Measurements from ENCODE around the gene ADNP. TPM values are rescaled to one million over a fixed set of nuclear protein-coding genes. Genes with fewer than 3 reads are reported as not detected.

The ADNP gene
- total and polyA plus RNA-seq, 2 of the 13 experiments (the other 11 are each of a cell fraction or from before 2014, with no cell fraction given) = 21.0 to 21.5 TPM

- TF ChIP-seq, protein P1, sequence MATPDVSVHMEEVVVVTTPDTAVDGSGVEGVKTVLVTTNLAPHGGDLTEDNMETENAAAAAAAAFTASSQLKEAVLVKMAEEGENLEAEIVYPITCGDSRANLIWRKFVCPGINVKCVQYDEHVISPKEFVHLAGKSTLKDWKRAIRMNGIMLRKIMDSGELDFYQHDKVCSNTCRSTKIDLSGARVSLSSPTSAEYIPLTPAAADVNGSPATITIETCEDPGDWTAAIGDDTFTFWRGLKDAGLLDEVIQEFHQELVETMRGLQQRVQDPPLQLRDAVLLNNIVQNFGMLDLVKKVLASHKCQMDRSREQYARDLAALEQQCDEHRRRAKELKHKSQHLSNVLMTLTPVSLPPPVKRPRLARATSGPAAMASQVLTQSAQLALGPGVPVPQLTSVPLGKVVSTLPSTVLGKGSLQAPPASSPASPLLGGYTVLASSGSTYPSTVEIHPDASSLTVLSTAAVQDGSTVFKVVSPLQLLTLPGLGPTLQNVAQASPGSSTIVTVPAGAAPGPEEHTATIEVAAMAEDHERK (CRISPR knock-in tag; IDR thresholded peaks at IDR 0.05; ENCODE audit: low read depth) = no peak
- TF ChIP-seq, protein P2, sequence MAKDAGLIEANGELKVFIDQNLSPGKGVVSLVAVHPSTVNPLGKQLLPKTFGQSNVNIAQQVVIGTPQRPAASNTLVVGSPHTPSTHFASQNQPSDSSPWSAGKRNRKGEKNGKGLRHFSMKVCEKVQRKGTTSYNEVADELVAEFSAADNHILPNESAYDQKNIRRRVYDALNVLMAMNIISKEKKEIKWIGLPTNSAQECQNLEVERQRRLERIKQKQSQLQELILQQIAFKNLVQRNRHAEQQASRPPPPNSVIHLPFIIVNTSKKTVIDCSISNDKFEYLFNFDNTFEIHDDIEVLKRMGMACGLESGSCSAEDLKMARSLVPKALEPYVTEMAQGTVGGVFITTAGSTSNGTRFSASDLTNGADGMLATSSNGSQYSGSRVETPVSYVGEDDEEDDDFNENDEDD (CRISPR knock-in tag; IDR thresholded peaks at IDR 0.05; ENCODE audit: borderline replicate concordance) = no peak
- no peak for TF ChIP-seq NFYC (CRISPR knock-in tag; IDR thresholded peaks at IDR 0.05)
- no peak for TF ChIP-seq NFATC3 (CRISPR knock-in tag; IDR thresholded peaks at IDR 0.05)
- no peak for TF ChIP-seq ZNF83 (CRISPR knock-in tag; IDR thresholded peaks at IDR 0.05; ENCODE audit: borderline replicate concordance)
- TF ChIP-seq GFI1 (CRISPR knock-in tag; IDR thresholded peaks at IDR 0.05; ENCODE audit: borderline replicate concordance) = no peak
- TF ChIP-seq PREB (CRISPR knock-in tag; IDR thresholded peaks at IDR 0.05) = no peak
- no peak for TF ChIP-seq ELF3 (CRISPR knock-in tag; IDR thresholded peaks at IDR 0.05)
- no peak for TF ChIP-seq MAF1 (CRISPR knock-in tag; IDR thresholded peaks at IDR 0.05; ENCODE audit: borderline replicate concordance)
- TF ChIP-seq, protein P3, sequence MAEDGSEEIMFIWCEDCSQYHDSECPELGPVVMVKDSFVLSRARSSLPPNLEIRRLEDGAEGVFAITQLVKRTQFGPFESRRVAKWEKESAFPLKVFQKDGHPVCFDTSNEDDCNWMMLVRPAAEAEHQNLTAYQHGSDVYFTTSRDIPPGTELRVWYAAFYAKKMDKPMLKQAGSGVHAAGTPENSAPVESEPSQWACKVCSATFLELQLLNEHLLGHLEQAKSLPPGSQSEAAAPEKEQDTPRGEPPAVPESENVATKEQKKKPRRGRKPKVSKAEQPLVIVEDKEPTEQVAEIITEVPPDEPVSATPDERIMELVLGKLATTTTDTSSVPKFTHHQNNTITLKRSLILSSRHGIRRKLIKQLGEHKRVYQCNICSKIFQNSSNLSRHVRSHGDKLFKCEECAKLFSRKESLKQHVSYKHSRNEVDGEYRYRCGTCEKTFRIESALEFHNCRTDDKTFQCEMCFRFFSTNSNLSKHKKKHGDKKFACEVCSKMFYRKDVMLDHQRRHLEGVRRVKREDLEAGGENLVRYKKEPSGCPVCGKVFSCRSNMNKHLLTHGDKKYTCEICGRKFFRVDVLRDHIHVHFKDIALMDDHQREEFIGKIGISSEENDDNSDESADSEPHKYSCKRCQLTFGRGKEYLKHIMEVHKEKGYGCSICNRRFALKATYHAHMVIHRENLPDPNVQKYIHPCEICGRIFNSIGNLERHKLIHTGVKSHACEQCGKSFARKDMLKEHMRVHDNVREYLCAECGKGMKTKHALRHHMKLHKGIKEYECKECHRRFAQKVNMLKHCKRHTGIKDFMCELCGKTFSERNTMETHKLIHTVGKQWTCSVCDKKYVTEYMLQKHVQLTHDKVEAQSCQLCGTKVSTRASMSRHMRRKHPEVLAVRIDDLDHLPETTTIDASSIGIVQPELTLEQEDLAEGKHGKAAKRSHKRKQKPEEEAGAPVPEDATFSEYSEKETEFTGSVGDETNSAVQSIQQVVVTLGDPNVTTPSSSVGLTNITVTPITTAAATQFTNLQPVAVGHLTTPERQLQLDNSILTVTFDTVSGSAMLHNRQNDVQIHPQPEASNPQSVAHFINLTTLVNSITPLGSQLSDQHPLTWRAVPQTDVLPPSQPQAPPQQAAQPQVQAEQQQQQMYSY (CRISPR knock-in tag; IDR thresholded peaks at IDR 0.05) = no peak
- TF ChIP-seq, protein P4, sequence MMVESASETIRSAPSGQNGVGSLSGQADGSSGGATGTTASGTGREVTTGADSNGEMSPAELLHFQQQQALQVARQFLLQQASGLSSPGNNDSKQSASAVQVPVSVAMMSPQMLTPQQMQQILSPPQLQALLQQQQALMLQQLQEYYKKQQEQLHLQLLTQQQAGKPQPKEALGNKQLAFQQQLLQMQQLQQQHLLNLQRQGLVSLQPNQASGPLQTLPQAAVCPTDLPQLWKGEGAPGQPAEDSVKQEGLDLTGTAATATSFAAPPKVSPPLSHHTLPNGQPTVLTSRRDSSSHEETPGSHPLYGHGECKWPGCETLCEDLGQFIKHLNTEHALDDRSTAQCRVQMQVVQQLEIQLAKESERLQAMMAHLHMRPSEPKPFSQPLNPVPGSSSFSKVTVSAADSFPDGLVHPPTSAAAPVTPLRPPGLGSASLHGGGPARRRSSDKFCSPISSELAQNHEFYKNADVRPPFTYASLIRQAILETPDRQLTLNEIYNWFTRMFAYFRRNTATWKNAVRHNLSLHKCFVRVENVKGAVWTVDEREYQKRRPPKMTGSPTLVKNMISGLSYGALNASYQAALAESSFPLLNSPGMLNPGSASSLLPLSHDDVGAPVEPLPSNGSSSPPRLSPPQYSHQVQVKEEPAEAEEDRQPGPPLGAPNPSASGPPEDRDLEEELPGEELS (CRISPR knock-in tag; IDR thresholded peaks at IDR 0.05) = no peak
- no peak for TF ChIP-seq SMAD9 (CRISPR knock-in tag; IDR thresholded peaks at IDR 0.05)
- TF ChIP-seq KLF13 (CRISPR knock-in tag; IDR thresholded peaks at IDR 0.05) = no peak
- TF ChIP-seq, protein P5, sequence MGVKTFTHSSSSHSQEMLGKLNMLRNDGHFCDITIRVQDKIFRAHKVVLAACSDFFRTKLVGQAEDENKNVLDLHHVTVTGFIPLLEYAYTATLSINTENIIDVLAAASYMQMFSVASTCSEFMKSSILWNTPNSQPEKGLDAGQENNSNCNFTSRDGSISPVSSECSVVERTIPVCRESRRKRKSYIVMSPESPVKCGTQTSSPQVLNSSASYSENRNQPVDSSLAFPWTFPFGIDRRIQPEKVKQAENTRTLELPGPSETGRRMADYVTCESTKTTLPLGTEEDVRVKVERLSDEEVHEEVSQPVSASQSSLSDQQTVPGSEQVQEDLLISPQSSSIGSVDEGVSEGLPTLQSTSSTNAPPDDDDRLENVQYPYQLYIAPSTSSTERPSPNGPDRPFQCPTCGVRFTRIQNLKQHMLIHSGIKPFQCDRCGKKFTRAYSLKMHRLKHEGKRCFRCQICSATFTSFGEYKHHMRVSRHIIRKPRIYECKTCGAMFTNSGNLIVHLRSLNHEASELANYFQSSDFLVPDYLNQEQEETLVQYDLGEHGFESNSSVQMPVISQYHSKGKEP (CRISPR knock-in tag; IDR thresholded peaks at IDR 0.05) = no peak
- peak; percentile 7 for TF ChIP-seq TEAD3 (CRISPR knock-in tag; optimal IDR thresholded peaks at IDR 0.05; ENCODE audit: borderline replicate concordance)
These were observed 62.4 kb downstream of the ADNP start (continued) for GRCh38 chr20:50868509-50869495.

All from HepG2 (cell line).